Right ventricle myocardium superior (tissue), 1 donor: ENCODE results near the gene FANCI. TPM values are rescaled to one million over a fixed set of nuclear protein-coding genes. Genes with fewer than 3 reads are reported as not detected.

Experiments
- microRNA-seq: library from miRNA; unstranded; fragments of <30 nt; microRNA quantifications from one replicate; pipeline ENCODE4 v1.2.0, GENCODE V29; 2020
- total RNA-seq: library from RNA; stranded (reverse); fragmentation: NEBNext Ultra II Directional; extraction: Animal tissue kit (Norgen Biotek cat#: 25700); gene quantifications from one replicate; pipeline ENCODE4 v1.2.1, GENCODE V29; 2021
- donor health status: DM: no; HTN: yes; CAD: no; lungs with severe emphysema.

The FANCI gene
- total RNA-seq, 1 donor from 2014 or later = 3.6 TPM

Small RNAs within 50 kb of the gene (microRNA-seq; reads per million reads assigned to microRNA genes)
- gene MIR6766 = not detected

Other genes starting within 250 kb of the FANCI start
- gene ABHD2, start 155.5 kb upstream of the FANCI start, total RNA-seq = 59.4 TPM
- gene RLBP1, start 22.4 kb upstream of the FANCI start, total RNA-seq = not detected
- 36.9 TPM for gene POLG, start 90.8 kb downstream of the FANCI start, total RNA-seq